LHCN-M2 (cell line): ENCODE data around the gene GDF7. TPM values are rescaled to one million over a fixed set of nuclear protein-coding genes. Genes with fewer than 3 reads are reported as not detected.

Source experiments
- DNase-seq: peaks from one replicate; pipeline ENCODE4 v3.0.0-alpha.2; 2012; ENCODE audit warnings: low read depth
- total RNA-seq: library from RNA; depleted of rRNA; stranded (reverse); fragments of >200 nt; gene quantifications from 2 replicates; pipeline ENCODE4 v1.2.3, GENCODE V29; 2014

Gene GDF7
- total RNA-seq, 1 experiment from 2014 or later = not detected

DNA sequence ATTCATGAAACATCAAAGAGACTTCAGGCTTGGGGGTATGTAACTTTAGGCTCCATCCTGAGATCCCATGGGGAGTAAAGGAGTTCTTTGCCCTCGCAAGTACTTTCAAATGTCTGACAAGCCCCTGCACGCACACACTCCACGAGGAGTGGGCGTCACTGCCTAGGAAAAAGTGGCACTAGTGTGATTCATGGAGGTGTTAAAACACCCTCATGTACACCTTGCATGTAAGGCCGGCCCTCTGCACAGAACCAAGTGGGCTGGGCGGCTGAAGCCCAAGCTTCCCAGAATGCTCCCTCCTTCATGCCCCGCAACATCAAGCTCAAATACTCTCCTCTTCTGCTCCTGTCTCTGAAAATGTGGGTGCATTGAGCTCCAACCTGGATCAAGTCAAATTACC lies 23.9 kb upstream of the GDF7 start:
- no peak for DNase-seq

DNA sequence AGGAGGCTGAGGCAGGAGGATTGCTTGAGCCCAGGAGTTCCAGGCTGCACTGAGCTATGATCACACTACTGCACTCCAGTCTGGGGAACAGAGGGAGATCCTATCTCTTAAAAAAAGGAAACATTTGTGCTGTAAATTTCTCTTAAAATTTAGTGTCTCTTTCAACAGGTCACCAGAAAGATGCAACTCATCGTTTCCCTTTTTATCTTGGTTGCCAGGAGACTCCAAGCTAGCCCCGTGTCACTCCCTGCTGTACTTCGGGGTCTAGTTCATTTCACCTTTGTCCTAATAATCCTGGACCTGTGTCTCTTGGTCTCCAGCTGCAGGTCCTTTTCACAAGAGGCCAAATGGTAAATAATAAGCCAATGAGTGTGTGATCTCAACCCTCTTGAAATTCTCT lies 23.1 kb upstream of the GDF7 start:
- DNase-seq = no peak

DNA sequence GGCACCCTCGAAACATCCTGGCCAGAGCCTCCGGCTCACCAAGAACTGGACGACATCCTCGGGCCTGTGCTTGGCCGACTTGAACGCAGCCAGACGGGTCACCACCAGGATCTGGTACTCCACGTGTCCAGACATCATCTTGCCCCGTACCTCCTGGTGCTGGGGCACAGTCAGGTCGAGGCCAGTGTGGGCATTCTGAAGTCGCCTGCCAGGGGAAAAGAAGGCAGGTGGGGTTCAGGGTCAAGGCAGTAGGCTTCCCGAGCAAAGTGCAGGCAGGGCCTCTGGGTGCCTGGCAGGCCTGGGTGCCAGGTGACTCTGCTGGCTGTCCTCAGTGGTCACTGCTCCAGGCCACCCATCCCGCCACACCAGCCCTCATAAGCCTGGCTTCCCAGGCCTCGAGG lies 21.6 kb upstream of the GDF7 start:
- DNase-seq = no peak

DNA sequence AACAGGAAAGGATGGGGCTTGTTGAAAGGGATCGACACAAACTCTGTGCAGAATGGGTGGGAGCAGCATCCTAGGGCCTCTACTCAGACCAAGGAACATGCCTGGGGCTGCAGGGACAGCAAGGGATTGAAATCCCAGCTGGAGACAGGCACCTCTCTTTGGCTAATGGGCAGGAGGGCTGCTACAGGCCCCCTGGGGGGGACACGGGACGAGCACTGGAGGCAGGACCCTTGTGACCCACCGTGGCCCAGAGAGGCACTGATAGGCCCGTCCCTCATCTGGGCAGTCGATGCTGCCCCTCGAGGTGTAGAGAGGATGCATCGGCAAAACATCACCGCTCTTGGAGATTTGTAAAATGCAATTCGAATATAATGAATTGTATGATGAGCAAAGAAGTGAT lies 21.2 kb upstream of the GDF7 start:
- DNase-seq = no peak

DNA sequence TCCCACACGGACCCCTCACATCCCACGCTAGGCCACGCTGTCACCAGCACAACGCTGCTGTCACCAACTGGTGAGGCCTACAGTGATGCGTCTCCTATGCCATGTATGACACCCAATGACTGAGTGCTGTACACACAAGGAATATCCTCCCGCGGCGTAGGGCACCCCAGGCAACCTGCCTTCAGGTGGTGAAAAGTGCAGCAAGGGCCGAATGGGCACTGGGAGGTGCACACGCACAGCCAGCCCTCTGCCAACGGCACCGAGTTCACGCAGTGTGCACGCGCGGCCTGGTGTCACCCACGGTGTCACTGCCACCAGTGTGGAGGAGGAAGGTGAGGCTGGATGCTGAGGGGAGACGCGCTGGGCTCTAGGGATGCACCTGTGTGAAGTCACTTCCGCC lies 20.5 kb upstream of the GDF7 start:
- DNase-seq = no peak

DNA sequence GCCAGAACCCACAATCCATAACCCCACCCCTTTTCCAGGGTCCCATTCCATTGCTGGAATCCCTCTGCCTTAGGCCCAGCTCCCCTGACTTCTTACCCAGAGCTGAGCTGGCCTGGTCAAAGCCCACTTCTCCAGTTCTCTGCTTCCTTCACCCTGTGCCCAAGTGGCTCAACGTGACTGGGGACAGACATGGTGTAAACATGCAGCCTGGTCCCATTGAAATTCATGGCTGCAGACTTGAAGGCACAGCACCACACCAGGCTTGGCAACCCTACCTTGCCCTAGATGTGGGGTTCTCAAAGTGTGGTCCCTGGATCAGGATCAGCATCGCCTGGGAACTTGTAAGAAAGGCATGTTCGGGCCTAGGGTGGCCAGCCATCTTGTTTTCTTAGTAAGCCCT lies 19.7 kb upstream of the GDF7 start:
- no peak for DNase-seq

DNA sequence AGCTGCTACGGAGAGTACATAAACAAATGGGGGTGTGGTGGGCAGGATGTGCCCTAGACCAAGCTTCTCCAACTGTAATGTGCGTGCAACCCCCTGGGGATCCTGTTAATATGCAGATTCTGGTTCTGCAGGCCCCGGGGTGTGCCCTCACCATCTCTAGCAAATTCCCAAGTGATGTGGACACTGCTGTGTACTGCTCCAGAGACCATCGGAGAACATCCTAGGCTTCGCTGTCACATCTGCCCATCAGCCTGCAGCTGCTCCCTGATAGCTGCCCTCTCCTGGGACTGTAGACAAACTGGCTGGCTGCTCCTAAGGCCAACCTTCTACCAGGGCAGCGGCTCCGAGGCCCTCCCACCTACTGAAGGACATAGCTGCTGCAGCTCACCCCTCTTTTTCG lies 19.2 kb upstream of the GDF7 start:
- DNase-seq = peak; percentile 45

DNA sequence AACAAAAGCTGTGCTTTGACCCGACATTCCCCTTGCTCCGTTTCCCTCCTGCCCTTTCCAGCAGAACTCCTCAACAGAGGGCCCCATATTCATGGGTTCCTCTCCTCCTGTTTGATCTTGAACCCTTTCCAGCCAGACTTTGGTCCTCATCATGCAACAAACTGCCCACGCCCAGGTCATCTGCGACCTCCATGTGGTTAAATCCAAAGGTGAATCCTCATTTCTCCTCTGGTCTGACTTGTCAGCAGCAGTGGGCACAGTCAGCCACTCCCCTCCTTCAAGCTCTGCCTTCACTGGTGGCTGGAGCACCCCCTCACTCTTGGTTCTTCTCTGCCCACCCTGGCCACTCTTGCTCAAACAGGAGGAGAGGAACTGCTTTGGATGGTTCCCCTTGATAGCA lies 18.7 kb upstream of the GDF7 start:
- DNase-seq = no peak

DNA sequence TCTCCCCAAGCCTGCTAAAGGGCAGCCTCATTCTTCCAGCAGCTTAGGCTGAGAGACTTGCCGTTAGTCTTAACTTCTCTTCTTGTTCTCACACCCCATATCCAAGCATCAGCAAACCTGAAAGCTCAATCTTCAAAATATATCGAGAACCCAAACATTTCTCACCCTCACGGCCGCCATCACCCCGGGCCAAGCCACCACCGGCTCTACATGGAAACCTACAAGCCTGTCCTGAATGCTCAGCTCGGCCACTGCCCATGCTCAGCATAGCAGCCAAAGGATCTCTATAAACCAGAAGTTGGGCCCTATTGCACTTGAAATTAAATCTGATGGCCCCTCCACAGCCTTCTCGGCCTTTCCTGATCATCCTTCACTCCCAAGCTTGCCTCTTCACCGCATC lies 18.1 kb upstream of the GDF7 start:
- DNase-seq = no peak

DNA sequence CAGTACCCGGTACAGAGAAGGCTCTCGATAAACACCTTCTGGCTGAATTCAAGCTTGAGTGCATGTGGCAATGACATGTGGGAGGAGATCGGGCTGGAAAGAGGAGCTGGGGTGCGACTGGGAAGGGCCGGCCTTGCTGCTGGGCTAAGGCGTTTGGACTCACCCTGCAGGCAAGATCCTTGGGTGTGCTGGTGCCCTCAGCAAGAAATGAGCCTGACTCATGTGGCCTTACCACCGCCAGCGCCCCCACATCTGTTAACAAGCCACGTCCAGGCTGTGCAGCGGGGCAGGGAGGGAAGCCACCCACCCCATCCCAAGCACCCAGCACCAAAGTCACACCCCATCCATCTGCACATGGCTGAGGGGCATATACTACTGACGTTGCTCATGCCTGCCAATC lies 17.4 kb upstream of the GDF7 start:
- no peak for DNase-seq

DNA sequence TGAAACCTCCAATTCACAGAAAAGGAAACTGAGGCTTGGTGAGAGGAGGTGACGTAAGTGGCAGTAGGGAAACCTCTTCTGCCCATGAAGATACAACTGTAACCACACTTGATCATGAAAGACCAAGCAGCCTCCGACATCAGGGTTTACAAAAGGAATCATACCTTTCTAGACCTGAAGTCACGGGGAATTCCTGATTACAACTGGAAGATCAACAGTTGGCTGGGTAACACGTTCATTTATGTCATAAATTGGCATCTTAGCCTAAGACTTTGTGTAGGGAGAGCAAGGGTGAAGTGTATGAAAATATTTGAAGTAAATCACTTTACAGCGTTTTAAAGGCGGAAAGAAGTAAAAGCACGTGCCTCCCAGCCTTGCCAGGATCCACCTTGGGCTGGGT lies 17.0 kb upstream of the GDF7 start:
- no peak for DNase-seq

DNA sequence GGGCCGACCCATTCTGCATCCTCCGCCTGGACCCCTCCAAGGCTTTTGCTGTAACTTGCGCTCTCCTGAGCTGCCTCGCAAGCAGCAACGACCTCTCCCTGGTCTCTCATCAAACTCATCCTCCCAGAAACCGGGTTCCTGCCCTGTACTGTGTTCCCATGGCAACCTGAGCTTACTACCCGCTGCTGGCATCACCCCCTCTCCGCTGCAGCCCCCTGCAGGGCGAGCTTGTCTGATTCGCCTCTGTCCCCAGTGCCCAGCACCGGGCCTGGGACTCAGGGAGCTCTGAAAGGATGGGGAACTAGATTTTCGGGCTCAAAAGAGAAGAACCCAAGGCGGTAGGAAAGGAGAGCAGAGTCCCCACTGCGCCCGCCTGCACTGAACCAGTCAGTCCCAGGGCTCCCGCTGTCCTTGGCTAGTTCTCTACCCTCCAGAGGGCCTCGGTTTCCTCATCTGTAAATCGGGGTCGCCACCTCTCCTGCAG lies 16.5 kb upstream of the GDF7 start:
- peak; percentile 36 for DNase-seq

DNA sequence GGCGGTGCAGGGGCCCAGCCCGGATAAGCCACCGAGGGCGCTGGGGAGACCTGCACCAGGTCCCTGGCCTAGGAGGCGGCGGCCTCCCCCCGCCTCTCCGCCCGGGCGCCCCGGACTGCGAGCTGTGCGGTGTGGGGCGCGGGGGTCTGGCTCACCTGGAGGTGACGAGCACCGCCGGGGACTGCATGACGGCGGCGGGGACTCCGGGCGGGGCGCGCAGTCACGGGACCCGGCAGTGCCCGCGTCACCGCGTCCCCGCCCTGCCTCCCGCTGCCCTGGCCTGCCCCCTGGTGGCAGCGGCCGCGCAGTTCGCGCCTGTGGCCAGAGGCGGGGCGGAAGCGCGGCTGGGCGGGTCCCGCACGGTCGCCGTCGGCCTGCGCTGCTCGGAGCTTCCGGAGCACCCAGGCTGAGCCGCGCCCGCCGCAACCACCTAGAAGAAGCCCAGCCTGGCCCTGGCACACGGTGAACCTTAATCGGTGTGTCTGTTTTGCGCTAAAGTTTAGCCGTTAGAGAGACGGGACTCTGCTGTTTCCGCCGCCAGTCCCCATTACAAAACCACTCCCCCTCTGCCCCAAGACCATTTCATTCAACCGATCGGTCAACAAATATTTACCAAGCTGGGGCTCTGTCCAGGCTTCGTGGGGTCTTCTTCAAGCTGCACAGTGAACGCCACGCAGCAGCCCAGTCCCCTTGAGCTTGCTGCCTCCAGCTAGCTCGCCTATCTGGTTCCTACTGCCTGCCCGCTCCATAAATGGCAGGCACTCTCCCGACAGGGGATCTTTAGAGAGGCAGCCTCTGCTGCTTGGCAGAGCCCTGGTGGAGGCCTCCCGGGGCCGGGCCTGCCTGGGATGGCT lies 15.8 kb upstream of the GDF7 start, which contains the start of gene HS1BP3:
HS1BP3 (minus strand) TSS at position 222 of the 854 bp plus-strand sequence; CDS start at position 187, 35 bp downstream.
- DNase-seq = peak; percentile 69

DNA sequence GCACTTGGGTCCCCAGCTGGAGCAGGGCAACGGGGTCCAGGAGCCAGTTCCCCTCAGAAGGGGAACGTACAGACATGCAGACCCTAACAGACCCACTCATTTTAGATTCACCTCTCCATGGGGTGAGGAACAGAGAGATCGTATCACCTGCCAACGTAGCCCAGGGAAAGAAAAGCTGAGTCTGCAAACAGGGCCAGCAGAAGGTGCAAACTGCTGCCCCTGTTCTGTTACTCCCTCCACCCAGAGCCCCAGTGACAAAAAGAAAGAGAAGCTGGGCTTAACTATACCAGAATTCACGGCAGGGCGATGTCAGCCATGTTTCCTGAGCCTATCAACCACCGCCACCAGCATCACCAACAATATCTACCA lies 15.2 kb upstream of the GDF7 start:
- DNase-seq = no peak

DNA sequence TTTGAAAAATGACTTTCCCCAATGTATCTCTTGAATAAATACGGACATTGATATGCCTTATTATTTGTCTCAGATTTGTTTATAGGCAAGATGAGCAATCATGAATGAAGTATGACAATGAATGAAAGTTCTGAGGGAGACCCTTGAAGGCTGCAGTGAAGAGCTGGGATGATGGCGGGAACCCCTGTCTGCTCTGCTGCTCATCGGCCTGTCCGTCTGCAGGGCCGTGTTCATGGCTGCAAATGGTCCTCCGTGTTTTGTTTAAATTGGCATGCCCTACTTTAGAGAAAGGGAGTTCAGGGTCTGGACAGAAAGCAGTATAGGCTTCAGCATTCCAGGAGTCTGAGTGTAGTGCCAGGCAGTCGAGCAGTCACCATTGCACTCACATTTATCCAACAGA lies 14.8 kb upstream of the GDF7 start:
- DNase-seq = no peak

DNA sequence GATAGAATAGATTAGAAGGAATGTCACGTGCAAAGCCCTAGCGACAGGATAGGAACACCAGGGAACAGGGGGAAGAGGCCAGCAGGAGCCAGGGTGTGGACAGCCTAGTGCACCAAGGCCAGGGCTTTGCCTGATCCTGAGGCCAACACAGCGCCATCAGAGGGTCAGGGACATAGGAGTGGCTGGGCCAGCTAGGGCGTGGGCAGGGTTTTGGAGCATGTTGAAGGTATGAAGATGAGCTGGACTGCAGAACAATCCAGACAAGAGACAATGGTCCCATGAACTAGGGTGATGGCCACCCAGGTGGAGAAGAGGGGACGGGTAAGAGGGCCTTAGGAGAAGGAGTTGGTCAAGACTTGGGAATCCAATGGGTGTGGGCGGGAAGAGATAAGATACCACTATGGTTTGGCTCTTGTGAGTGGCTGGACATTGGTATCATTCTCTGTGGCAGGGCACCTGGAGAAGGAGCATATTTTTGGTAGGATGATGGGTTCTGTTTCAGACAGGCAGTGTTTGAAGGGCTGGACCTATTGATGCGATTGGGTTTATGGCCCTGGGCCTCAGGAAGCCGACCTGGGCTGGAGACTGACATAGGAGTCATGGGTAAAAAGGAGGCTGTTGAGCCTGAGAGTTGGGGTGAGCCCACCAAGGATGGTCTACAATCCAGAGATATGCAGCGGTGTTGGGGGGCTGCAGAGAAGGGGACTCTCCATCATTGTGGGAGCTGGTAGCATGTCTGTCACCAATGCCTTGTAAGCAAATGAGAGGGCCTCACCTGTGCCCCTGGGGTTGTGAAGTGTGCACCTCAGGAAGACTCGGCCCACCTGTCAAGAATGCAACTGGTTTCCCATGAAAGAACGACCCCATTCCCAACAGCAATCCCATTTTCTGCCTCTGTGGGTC lies 14.0 kb upstream of the GDF7 start:
- DNase-seq = no peak

DNA sequence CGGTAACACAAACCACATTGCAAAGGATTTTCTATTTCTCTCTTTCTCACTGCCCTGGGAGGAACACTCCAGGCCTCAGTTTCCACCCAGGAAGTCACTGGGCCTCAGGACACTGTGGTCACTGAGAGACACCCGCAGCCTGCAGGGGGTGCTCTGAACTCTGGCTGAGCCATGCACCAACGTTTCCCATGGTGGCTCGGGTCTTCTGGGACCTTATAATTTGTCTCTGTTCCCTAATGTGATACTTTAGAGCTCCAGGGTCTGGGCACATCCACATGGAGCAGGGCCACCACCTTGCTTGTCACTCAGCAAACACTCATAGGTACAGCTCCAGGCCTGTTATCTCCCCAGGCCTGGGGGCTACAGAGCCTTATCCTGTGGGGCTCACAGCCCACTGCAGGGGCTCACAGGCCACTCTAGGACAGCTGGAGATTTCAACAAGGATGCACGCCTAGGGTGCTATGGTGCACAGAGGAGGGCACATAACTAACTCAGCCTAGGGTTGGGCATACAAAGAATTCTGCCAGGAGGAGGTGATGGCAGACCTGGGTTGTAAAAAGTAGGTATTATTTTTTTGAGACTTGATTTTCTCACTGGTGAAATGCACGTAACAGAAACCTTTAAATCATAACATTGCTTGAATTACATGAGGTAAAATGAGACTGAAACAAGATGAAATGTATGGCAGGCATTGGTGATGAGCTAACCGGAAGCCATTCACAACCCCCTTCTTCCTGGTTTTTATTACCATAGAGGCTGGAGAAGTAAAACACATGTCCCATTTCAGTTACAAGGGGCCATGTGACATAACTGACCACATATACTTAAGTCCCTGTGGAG lies 13.0 kb upstream of the GDF7 start:
- DNase-seq = no peak

DNA sequence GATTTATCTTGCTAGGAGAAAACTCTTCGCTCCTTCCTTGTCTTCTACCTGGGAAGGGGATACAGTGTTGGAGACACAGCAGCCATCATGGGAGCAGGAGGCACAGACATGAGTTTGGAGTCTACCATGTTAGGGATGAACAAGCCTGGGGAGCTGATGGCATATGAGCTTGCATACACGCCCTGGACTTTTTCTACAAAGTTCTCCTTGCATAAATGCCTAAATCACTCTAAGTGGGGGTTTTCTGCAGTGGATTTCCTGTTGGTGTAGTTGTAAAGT lies 12.5 kb upstream of the GDF7 start:
- no peak for DNase-seq

DNA sequence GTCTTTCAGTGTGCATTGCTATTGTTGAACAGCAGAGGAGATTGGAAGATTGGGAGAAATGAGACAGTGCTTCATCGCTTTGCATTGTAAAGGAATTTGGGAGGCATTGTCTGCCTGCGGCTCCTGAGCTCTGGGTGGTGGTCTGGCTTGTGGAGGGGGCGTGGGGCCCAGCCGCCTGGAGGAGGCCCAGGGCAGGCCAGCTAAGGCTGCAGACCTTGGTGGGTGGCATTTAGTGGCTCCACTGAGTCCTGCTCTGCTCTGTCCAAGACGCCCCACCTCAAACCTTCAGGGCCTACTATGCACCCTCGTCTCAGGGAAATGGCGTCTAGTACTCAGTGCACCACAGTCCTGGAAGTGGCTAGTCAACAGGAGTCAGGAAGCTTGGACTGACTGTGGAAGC lies 10.4 kb upstream of the GDF7 start:
- DNase-seq = no peak

DNA sequence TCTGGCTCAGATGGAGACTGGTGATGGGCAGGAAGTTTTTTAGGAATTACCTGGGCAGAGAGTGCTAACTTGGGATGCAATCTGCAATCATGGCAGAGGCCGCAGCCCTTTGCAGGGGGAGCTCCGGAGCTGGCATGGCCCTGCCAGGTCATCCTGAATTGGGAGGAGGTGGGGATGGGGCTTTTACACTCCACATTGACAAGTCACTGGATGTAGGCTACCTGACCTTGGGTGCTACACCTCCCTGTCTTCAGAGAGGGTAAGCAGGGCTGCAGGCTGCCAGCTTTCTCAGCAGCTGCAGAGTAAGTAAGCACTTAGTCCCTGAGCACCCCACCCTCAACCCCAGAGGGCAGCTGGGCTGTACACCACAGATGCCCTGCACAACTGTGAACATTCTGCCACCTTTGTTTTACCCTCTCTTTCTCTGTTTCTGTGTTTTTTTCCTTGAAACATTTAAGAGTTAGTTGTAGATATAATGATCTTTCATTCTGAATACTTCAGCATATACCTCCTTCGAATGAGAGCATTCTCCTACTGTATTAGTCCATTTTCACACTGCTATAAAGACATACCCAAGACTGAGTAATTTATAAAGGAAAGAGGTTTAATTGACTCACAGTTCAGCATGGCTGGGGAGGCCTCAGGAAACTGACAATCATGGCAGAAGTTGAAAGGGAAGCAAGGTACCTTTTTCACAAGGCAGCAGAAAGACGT lies 9.3 kb upstream of the GDF7 start:
- no peak for DNase-seq
